Measurements from ENCODE around the gene PSAP. TPM values are rescaled to one million over a fixed set of nuclear protein-coding genes. Genes with fewer than 3 reads are reported as not detected.

PSAP gene
- total RNA-seq, 2 experiments from 2014 or later = 191 to 206 TPM

- TF ChIP-seq CTCF (IDR thresholded peaks at IDR 0.05) = no peak
- peaks cover 41% of the 10 kb centered on the region for H3K4me1 Mint-ChIP-seq (ENCODE audit: low read depth)
- intact Hi-C loops (cut with DNase I, micrococcal nuclease) = no loop called here
- H3K9me3 Mint-ChIP-seq = no peaks in the 10 kb centered on the region
- H3K27me3 ChIP-seq (ENCODE audit: control insufficient read depth in 1 of 2, insufficient read depth in 2 of 2, low read length in 2 of 2) = no peaks in the 10 kb centered on the region
- DNase-seq = no peak
- POLR2A ChIA-PET = no interaction called here
- no peaks in the 10 kb centered on the region for H3K27me3 Mint-ChIP-seq
- H3K9me3 ChIP-seq (ENCODE audit: control insufficient read depth in 1 of 2, insufficient read depth in 1 of 2, low read length in 2 of 2) = no peaks in the 10 kb centered on the region
- H3K4me3 Mint-ChIP-seq = no peak overlapping the region
- CTCF ChIA-PET = interaction anchor here (0.6 kb wide), 1 partner anchor 80 kb away, joined by 3 read pairs; no protein-coding TSS in a partner anchor
- H3K27ac Mint-ChIP-seq = no peak overlapping the region
- H3K4me3 ChIP-seq (ENCODE audit: low read length) = no peak overlapping the region
- H3K36me3 Mint-ChIP-seq (ENCODE audit: low read depth) = peaks cover 11% of the 10 kb centered on the region
- no peak for ATAC-seq (ENCODE audit: poor library complexity)
- no peaks in the 10 kb centered on the region for H3K36me3 ChIP-seq (ENCODE audit: insufficient read depth, low read length)
- no peak overlapping the region for H3K27ac ChIP-seq (ENCODE audit: low read depth in 1 of 2, low read length in 2 of 2)
- H3K4me1 ChIP-seq (ENCODE audit: insufficient read depth, low read length) = peaks cover 48% of the 10 kb centered on the region
Measured at GRCh38 chr10:71778071-71778825, 72.8 kb downstream of the PSAP start.

GRCh38 chr10:71777213-71777985 lies 73.7 kb downstream of the PSAP start:
- Mint-ChIP-seq H3K36me3 (ENCODE audit: low read depth) (peaks cover 19% of the 10 kb centered on the region), H3K9me3 (no peaks in the 10 kb centered on the region), H3K27ac (peak overlapping the region; percentile 58), H3K4me3 (peak overlapping the region; percentile 48), H3K27me3 (no peaks in the 10 kb centered on the region), H3K4me1 (ENCODE audit: low read depth) (peaks cover 43% of the 10 kb centered on the region)
- H3K4me3 ChIP-seq (ENCODE audit: low read length) = no peak overlapping the region
- no peak overlapping the region for H3K27ac ChIP-seq (ENCODE audit: low read depth in 1 of 2, low read length in 2 of 2)
- TF ChIP-seq CTCF (IDR thresholded peaks at IDR 0.05) = no peak
- ChIA-PET POLR2A (no interaction called here), CTCF (interaction anchor here (0.6 kb wide), 1 partner anchor 79 kb away, joined by 3 read pairs; no protein-coding TSS in a partner anchor)
- no peaks in the 10 kb centered on the region for H3K36me3 ChIP-seq (ENCODE audit: insufficient read depth, low read length)
- intact Hi-C loops (cut with DNase I, micrococcal nuclease) = no loop called here
- no peaks in the 10 kb centered on the region for H3K27me3 ChIP-seq (ENCODE audit: control insufficient read depth in 1 of 2, insufficient read depth in 2 of 2, low read length in 2 of 2)
- H3K9me3 ChIP-seq (ENCODE audit: control insufficient read depth in 1 of 2, insufficient read depth in 1 of 2, low read length in 2 of 2) = no peaks in the 10 kb centered on the region
- ATAC-seq (ENCODE audit: poor library complexity) (no peak), DNase-seq (no peak)
- peaks cover 44% of the 10 kb centered on the region for H3K4me1 ChIP-seq (ENCODE audit: insufficient read depth, low read length)

- no peak for DNase-seq
- no peak for TF ChIP-seq CTCF (IDR thresholded peaks at IDR 0.05)
- H3K4me1 Mint-ChIP-seq (ENCODE audit: low read depth) = peaks cover 52% of the 10 kb centered on the region
- H3K27me3 ChIP-seq (ENCODE audit: control insufficient read depth in 1 of 2, insufficient read depth in 2 of 2, low read length in 2 of 2) = no peaks in the 10 kb centered on the region
- H3K4me1 ChIP-seq (ENCODE audit: insufficient read depth, low read length) = peaks cover 47% of the 10 kb centered on the region
- H3K36me3 Mint-ChIP-seq (ENCODE audit: low read depth) = peaks cover 28% of the 10 kb centered on the region
- H3K27ac ChIP-seq (ENCODE audit: low read depth in 1 of 2, low read length in 2 of 2) = no peak overlapping the region
- H3K36me3 ChIP-seq (ENCODE audit: insufficient read depth, low read length) = no peaks in the 10 kb centered on the region
- H3K4me3 Mint-ChIP-seq = peak overlapping the region; percentile 69
- H3K27me3 Mint-ChIP-seq = no peaks in the 10 kb centered on the region
- H3K27ac Mint-ChIP-seq = peak overlapping the region; percentile 58
- intact Hi-C loops (cut with DNase I, micrococcal nuclease) = no loop called here
- H3K4me3 ChIP-seq (ENCODE audit: low read length) = no peak overlapping the region
- H3K9me3 ChIP-seq (ENCODE audit: control insufficient read depth in 1 of 2, insufficient read depth in 1 of 2, low read length in 2 of 2) = no peaks in the 10 kb centered on the region
- POLR2A ChIA-PET = interaction anchor here (0.7 to 1.4 kb wide), 2 partner anchors 80 to 483 kb away, joined by 3 read pairs; no protein-coding TSS in a partner anchor
- no peak for ATAC-seq (ENCODE audit: poor library complexity)
- CTCF ChIA-PET = interaction anchor here (0.8 kb wide), 1 partner anchor 19 kb away, joined by 3 read pairs; no protein-coding TSS in a partner anchor
- H3K9me3 Mint-ChIP-seq = no peaks in the 10 kb centered on the region
Measured at GRCh38 chr10:71776481-71776925, 74.5 kb downstream of the PSAP start.

Measured in CD4-positive, alpha-beta T cell (primary cell).